Left ventricle myocardium inferior (tissue), 1 donor: Measurements from ENCODE around the gene CXorf58. TPM values are rescaled to one million over a fixed set of nuclear protein-coding genes. Genes with fewer than 3 reads are reported as not detected.

ENCODE experiments used
- DNase-seq: peaks from one replicate; pipeline ENCODE4 v3.0.0-alpha.2; 2020
- H3K27ac ChIP-seq: fragments of 200-600 bp; replicated peaks from 2 replicates; pipeline ENCODE4 v1.8.0; 2021
- H3K27me3 ChIP-seq: fragments of 200-600 bp; 2 replicates; pipeline ENCODE4 v1.8.0; 2021; ENCODE audit warnings: low read depth
- H3K36me3 ChIP-seq: fragments of 200-600 bp; 2 replicates; pipeline ENCODE4 v1.8.0; 2021
- H3K4me1 ChIP-seq: fragments of 200-600 bp; 2 replicates; pipeline ENCODE4 v1.8.0; 2021
- H3K4me3 ChIP-seq: fragments of 200-600 bp; 2 replicates; pipeline ENCODE4 v1.8.0; 2021; ENCODE audit warnings: mild to moderate bottlenecking, moderate library complexity
- H3K9me3 ChIP-seq: fragments of 200-600 bp; replicated peaks from 2 replicates; pipeline ENCODE4 v1.8.0; 2021
- CTCF ChIP-seq: fragments of 200-600 bp; IDR thresholded peaks from 2 replicates; pipeline ENCODE4 v1.8.0; 2021; ENCODE audit warnings: antibody characterized with exemption, mild to moderate bottlenecking, borderline replicate concordance
- intact Hi-C: fragments of 100-400 bp; cut with micrococcal nuclease; formaldehyde crosslinking; loops from one replicate; pipeline ENCODE4 v1.11.0; 2022
- total RNA-seq: library from RNA; stranded (reverse); fragmentation: NEBNext Ultra II Directional; extraction: Animal tissue kit (Norgen Biotek cat#: 25700); gene quantifications from one replicate; pipeline ENCODE4 v1.2.1, GENCODE V29; 2021
- donor health status: DM: no; HTN: yes; CAD: no; lungs with severe emphysema.

The CXorf58 gene
- total RNA-seq, 1 donor from 2014 or later: 0.49 TPM

GRCh38 chrX:23935106-23935505 lies 27.3 kb downstream of the CXorf58 start:
- Histone ChIP-seq H3K27ac (no peak overlapping the region), H3K9me3 (no peaks in the 10 kb centered on the region), H3K27me3 (no peaks in the 10 kb centered on the region), H3K4me3 (no peak overlapping the region), H3K36me3 (no peaks in the 10 kb centered on the region), H3K4me1 (no peaks in the 10 kb centered on the region)
- no peak for DNase-seq
- no peak for TF ChIP-seq CTCF
- intact Hi-C loops: no loop called here

GRCh38 chrX:23936180-23936579 lies 28.4 kb downstream of the CXorf58 start:
- intact Hi-C loops: no loop called here
- H3K9me3 ChIP-seq: no peaks in the 10 kb centered on the region
- no peak for DNase-seq
- no peaks in the 10 kb centered on the region for H3K27me3 ChIP-seq
- H3K4me1 ChIP-seq: no peaks in the 10 kb centered on the region
- no peak overlapping the region for H3K27ac ChIP-seq
- H3K36me3 ChIP-seq: no peaks in the 10 kb centered on the region
- H3K4me3 ChIP-seq: no peak overlapping the region
- no peak for TF ChIP-seq CTCF

GRCh38 chrX:23937100-23937499 lies 29.3 kb downstream of the CXorf58 start:
- intact Hi-C loops: no loop called here
- Histone ChIP-seq H3K27ac (no peak overlapping the region), H3K4me1 (no peaks in the 10 kb centered on the region), H3K4me3 (no peak overlapping the region), H3K9me3 (no peaks in the 10 kb centered on the region), H3K27me3 (no peaks in the 10 kb centered on the region), H3K36me3 (no peaks in the 10 kb centered on the region)
- no peak for DNase-seq
- no peak for TF ChIP-seq CTCF

- H3K27me3 ChIP-seq: no peaks in the 10 kb centered on the region
- no peak overlapping the region for H3K27ac ChIP-seq
- H3K4me3 ChIP-seq: no peak overlapping the region
- no peaks in the 10 kb centered on the region for H3K9me3 ChIP-seq
- H3K4me1 ChIP-seq: no peaks in the 10 kb centered on the region
- DNase-seq: no peak
- no peaks in the 10 kb centered on the region for H3K36me3 ChIP-seq
- intact Hi-C loops: no loop called here
- TF ChIP-seq CTCF: no peak
Measured at GRCh38 chrX:23938690-23939089, 30.9 kb downstream of the CXorf58 start.

- H3K4me1 ChIP-seq: no peaks in the 10 kb centered on the region
- no peak for DNase-seq
- TF ChIP-seq CTCF: no peak
- no peaks in the 10 kb centered on the region for H3K9me3 ChIP-seq
- intact Hi-C loops: no loop called here
- no peaks in the 10 kb centered on the region for H3K27me3 ChIP-seq
- H3K36me3 ChIP-seq: no peaks in the 10 kb centered on the region
- H3K4me3 ChIP-seq: no peak overlapping the region
- no peak overlapping the region for H3K27ac ChIP-seq
Measured at GRCh38 chrX:23939203-23939602, 31.4 kb downstream of the CXorf58 start.

GRCh38 chrX:23944234-23944633 lies 36.4 kb downstream of the CXorf58 start:
- intact Hi-C loops: no loop called here
- TF ChIP-seq CTCF: no peak
- no peak overlapping the region for H3K4me3 ChIP-seq
- H3K36me3 ChIP-seq: no peaks in the 10 kb centered on the region
- no peaks in the 10 kb centered on the region for H3K27me3 ChIP-seq
- no peaks in the 10 kb centered on the region for H3K9me3 ChIP-seq
- no peaks in the 10 kb centered on the region for H3K4me1 ChIP-seq
- DNase-seq: no peak
- H3K27ac ChIP-seq: no peak overlapping the region
